ENCODE data around the gene OGFOD3. TPM values are rescaled to one million over a fixed set of nuclear protein-coding genes. Genes with fewer than 3 reads are reported as not detected.

Gene OGFOD3
- total and polyA plus RNA-seq, 2 experiments from 2014 or later = 9.6 to 24.6 TPM

DNA sequence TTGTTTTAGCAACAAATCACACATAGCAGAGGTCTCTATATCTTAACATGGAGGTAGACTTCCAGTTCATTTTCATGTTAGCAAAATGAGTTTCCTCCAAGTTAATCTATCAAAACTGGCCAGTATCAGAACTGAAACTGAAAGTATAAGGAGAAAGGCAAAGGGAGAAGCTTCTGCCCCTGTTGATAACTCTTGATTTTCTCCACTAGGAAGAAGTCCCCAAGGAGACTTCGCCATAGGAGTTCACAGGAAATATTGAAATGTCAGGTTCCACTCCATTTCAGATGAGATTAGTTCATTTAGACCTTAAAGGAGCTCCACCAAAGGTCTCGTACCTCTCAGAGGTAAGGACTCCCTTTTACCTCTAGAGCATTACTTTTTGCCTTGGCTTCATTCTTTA lies 1.2 kb upstream of the OGFOD3 start:
- DNase-seq (ENCODE audit: low spot score) (no peak), ATAC-seq (no peak)
- Histone ChIP-seq H3K4me1 (ENCODE audit: insufficient read depth) (peaks cover 19% of the 10 kb centered on the region), H3K4me3 (peak overlapping the region; percentile 86; the same call in 1 of the 2 replicates), H3K27me3 (ENCODE audit: insufficient read depth) (no peaks in the 10 kb centered on the region), H3K36me3 (ENCODE audit: insufficient read depth) (no peaks in the 10 kb centered on the region), H3K79me2 (replicated peaks; ENCODE audit: insufficient read depth) (no peaks in the 10 kb centered on the region), H4K20me1 (replicated peaks; ENCODE audit: insufficient read depth) (peaks cover 4% of the 10 kb centered on the region; the same call in 1 of the 2 replicates), H2AFZ (no peak overlapping the region), H3K9me2 (ENCODE audit: insufficient read depth) (no peaks in the 10 kb centered on the region), H3K27ac (ENCODE audit: low read depth) (no peak overlapping the region), H3F3A (replicated peaks; ENCODE audit: low read depth) (no peaks in the 10 kb centered on the region; the same call in none of the 2 replicates), H3K4me2 (peak overlapping the region; percentile 89; the same call in 1 of the 2 replicates)
- Mint-ChIP-seq H3K4me1 (peaks cover 11% of the 10 kb centered on the region), H3K36me3 (ENCODE audit: low read depth) (peaks cover 44% of the 10 kb centered on the region), H3K27ac (no peak overlapping the region), H3K9me3 (peaks cover 25% of the 10 kb centered on the region), H3K27me3 (ENCODE audit: insufficient read depth, low read depth, poor library complexity) (peaks cover 13% of the 10 kb centered on the region), H3K4me3 (peak overlapping the region; percentile 78)
- TF ChIP-seq, protein P1, sequence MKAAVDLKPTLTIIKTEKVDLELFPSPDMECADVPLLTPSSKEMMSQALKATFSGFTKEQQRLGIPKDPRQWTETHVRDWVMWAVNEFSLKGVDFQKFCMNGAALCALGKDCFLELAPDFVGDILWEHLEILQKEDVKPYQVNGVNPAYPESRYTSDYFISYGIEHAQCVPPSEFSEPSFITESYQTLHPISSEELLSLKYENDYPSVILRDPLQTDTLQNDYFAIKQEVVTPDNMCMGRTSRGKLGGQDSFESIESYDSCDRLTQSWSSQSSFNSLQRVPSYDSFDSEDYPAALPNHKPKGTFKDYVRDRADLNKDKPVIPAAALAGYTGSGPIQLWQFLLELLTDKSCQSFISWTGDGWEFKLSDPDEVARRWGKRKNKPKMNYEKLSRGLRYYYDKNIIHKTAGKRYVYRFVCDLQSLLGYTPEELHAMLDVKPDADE (IDR thresholded peaks at IDR 0.05) = no peak
- no peak for TF ChIP-seq POLR2AphosphoS5 (IDR thresholded peaks at IDR 0.05; ENCODE audit: low read depth)
- TF ChIP-seq ZNF331 (CRISPR knock-in tag; IDR thresholded peaks at IDR 0.05; ENCODE audit: low read depth) = no peak

DNA sequence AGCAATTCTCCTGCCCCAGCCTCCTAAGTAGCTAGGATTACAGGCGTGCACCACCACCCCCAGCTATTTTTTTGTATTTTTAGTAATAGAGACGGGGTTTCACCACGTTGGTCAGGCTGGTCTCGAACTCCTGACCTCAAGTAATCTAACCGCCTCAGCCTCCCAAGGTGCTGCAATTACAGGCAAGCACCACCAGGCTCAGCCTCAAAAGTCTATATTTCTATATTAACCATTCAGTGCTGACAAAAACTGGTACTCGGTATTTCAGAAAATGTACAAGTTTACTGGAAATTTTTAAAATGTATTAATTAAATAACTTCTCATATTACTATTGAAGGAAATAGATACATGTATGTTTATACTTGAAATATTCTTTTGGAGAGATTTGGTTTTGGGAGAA lies 1.6 kb downstream of the OGFOD3 start:
- H3K27me3 ChIP-seq (ENCODE audit: insufficient read depth) = no peaks in the 10 kb centered on the region
- H2AFZ ChIP-seq = no peak overlapping the region
- no peaks in the 10 kb centered on the region for H3K79me2 ChIP-seq (replicated peaks; ENCODE audit: insufficient read depth)
- Mint-ChIP-seq H3K27me3 (ENCODE audit: insufficient read depth, low read depth, poor library complexity) (peaks cover 9% of the 10 kb centered on the region), H3K4me1 (peaks cover 13% of the 10 kb centered on the region), H3K36me3 (ENCODE audit: low read depth) (peaks cover 22% of the 10 kb centered on the region), H3K4me3 (no peak overlapping the region), H3K9me3 (peaks cover 11% of the 10 kb centered on the region), H3K27ac (no peak overlapping the region)
- H3K27ac ChIP-seq (ENCODE audit: low read depth) = no peak overlapping the region
- H3K9me2 ChIP-seq (ENCODE audit: insufficient read depth) = no peaks in the 10 kb centered on the region
- DNase-seq (ENCODE audit: low spot score) = no peak
- H3F3A ChIP-seq (replicated peaks; ENCODE audit: low read depth) = no peaks in the 10 kb centered on the region; the same call in none of the 2 replicates
- no peaks in the 10 kb centered on the region for H3K36me3 ChIP-seq (ENCODE audit: insufficient read depth)
- ATAC-seq = no peak
- peaks cover 19% of the 10 kb centered on the region for H3K4me1 ChIP-seq (ENCODE audit: insufficient read depth)
- H3K4me2 ChIP-seq = no peak overlapping the region
- H3K4me3 ChIP-seq = no peak overlapping the region
- peaks cover 8% of the 10 kb centered on the region for H4K20me1 ChIP-seq (replicated peaks; ENCODE audit: insufficient read depth)
- TF ChIP-seq, protein P2, sequence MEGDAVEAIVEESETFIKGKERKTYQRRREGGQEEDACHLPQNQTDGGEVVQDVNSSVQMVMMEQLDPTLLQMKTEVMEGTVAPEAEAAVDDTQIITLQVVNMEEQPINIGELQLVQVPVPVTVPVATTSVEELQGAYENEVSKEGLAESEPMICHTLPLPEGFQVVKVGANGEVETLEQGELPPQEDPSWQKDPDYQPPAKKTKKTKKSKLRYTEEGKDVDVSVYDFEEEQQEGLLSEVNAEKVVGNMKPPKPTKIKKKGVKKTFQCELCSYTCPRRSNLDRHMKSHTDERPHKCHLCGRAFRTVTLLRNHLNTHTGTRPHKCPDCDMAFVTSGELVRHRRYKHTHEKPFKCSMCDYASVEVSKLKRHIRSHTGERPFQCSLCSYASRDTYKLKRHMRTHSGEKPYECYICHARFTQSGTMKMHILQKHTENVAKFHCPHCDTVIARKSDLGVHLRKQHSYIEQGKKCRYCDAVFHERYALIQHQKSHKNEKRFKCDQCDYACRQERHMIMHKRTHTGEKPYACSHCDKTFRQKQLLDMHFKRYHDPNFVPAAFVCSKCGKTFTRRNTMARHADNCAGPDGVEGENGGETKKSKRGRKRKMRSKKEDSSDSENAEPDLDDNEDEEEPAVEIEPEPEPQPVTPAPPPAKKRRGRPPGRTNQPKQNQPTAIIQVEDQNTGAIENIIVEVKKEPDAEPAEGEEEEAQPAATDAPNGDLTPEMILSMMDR (conservative IDR thresholded peaks at IDR 0.05; ENCODE audit: low read depth in 2 of 2) = no peak; a peak in 1 of 4 replicates
- TF ChIP-seq ZNF331 (CRISPR knock-in tag; IDR thresholded peaks at IDR 0.05; ENCODE audit: low read depth) = no peak
- TF ChIP-seq NANOG (IDR thresholded peaks at IDR 0.05; ENCODE audit: borderline replicate concordance) = no peak
- TF ChIP-seq, protein P3, sequence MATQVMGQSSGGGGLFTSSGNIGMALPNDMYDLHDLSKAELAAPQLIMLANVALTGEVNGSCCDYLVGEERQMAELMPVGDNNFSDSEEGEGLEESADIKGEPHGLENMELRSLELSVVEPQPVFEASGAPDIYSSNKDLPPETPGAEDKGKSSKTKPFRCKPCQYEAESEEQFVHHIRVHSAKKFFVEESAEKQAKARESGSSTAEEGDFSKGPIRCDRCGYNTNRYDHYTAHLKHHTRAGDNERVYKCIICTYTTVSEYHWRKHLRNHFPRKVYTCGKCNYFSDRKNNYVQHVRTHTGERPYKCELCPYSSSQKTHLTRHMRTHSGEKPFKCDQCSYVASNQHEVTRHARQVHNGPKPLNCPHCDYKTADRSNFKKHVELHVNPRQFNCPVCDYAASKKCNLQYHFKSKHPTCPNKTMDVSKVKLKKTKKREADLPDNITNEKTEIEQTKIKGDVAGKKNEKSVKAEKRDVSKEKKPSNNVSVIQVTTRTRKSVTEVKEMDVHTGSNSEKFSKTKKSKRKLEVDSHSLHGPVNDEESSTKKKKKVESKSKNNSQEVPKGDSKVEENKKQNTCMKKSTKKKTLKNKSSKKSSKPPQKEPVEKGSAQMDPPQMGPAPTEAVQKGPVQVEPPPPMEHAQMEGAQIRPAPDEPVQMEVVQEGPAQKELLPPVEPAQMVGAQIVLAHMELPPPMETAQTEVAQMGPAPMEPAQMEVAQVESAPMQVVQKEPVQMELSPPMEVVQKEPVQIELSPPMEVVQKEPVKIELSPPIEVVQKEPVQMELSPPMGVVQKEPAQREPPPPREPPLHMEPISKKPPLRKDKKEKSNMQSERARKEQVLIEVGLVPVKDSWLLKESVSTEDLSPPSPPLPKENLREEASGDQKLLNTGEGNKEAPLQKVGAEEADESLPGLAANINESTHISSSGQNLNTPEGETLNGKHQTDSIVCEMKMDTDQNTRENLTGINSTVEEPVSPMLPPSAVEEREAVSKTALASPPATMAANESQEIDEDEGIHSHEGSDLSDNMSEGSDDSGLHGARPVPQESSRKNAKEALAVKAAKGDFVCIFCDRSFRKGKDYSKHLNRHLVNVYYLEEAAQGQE (IDR thresholded peaks at IDR 0.05; ENCODE audit: unreplicated experiment) = no peak
- no peak for TF ChIP-seq EZH2 (IDR thresholded peaks at IDR 0.05; ENCODE audit: low read depth, unreplicated experiment)
- no peak for TF ChIP-seq STAT1 (IDR thresholded peaks at IDR 0.05; ENCODE audit: unreplicated experiment)
- no peak for TF ChIP-seq JUNB (IDR thresholded peaks at IDR 0.05; ENCODE audit: unreplicated experiment)
- TF ChIP-seq, protein P1 (IDR thresholded peaks at IDR 0.05) = no peak
- no peak for TF ChIP-seq CREB1 (CRISPR knock-in tag; IDR thresholded peaks at IDR 0.05; ENCODE audit: low read depth)
